HCT116 (cell line): ENCODE measurements around the gene LMOD1. TPM values are rescaled to one million over a fixed set of nuclear protein-coding genes. Genes with fewer than 3 reads are reported as not detected.

Source experiments
- ATAC-seq: fragments of 200-7000 bp; cut with Tn5 transposase; 2 replicates; pipeline ENCODE4 v1.9.1; 2020; ENCODE audit warnings: mild to moderate bottlenecking, moderate library complexity
- BruUV-seq: library from RNA; stranded (reverse); fragments of 400-500 nt; replicated peaks from 2 replicates; lab custom pipeline; 2021; lab: Mats Ljungman, UMichigan
- CTCF ChIA-PET: fragments of 300-600 bp; sonication (Branson Sonifier 250); formaldehyde crosslinking; loops from one replicate; lab custom pipeline; 2021; ENCODE audit warnings: antibody characterized with exemption; lab: Charles Lee
- POLR2A ChIA-PET: fragments of 300-600, 350-600 bp; sonication (Branson Sonifier 250); formaldehyde crosslinking; loops from one replicate; lab custom pipeline; 2021; ENCODE audit warnings: antibody characterized with exemption; lab: Charles Lee
- RAD21 ChIA-PET, 2 experiments: fragments of 300-600 bp; sonication (Branson Sonifier 250); formaldehyde crosslinking; loops; one replicate each; lab custom pipeline; 2023; ENCODE audit warnings: low total read pairs in 2 of 2; ENCODE audit not compliant: uncharacterized antibody in 2 of 2, unreplicated experiment in 2 of 2, low non-redundant PET in 1 of 2; lab: Charles Lee
- DNase-seq: peaks from one replicate; pipeline ENCODE4 v3.0.0-alpha.2; 2010; ENCODE audit warnings: low read depth, low spot score
- H2AFZ ChIP-seq: fragments of 200-600 bp; shearing (Covaris generic), sonication (generic); 2 replicates; pipeline ENCODE4 v1.6.1; 2017; ENCODE audit warnings: low read depth, mixed run types, mixed read lengths, antibody characterized with exemption, low read length; ENCODE audit not compliant: poor library complexity, severe bottlenecking
- H3K27ac ChIP-seq: 2 replicates; pipeline ENCODE4 v1.5.1; 2012; ENCODE audit warnings: low read depth, low read length
- H3K27me3 ChIP-seq: fragments of 200-600 bp; sonication (generic); 2 replicates; pipeline ENCODE4 v1.6.1; 2016; ENCODE audit warnings: mixed run types, low read length, mixed read lengths; ENCODE audit not compliant: insufficient read depth
- H3K36me3 ChIP-seq, 2 experiments: fragments of 200-500 bp in 1 of 2; fragments of 200-600 bp in 1 of 2; sonication (Bioruptor generic) in 1 of 2; sonication (generic) in 1 of 2; 2 replicates each; pipeline versions ENCODE4 v1.5.1 to v1.6.1; 2014 to 2016; ENCODE audit warnings: low read length in 2 of 2, inconsistent platforms in 1 of 2, mixed read lengths in 1 of 2, mixed run types in 1 of 2; ENCODE audit not compliant: insufficient read depth in 2 of 2, control insufficient read depth in 1 of 2
- H3K4me1 ChIP-seq, 2 experiments: fragments of 200-600 bp in 1 of 2; sonication (generic) in 1 of 2; 2 replicates each; pipeline versions ENCODE4 v1.5.1 to v1.6.1; 2012 to 2017; ENCODE audit warnings: low read length in 2 of 2, inconsistent platforms in 1 of 2, mild to moderate bottlenecking in 1 of 2, mixed read lengths in 1 of 2, mixed run types in 1 of 2, moderate library complexity in 1 of 2; ENCODE audit not compliant: insufficient read depth in 2 of 2, control insufficient read depth in 1 of 2
- H3K4me2 ChIP-seq: fragments of 200-600 bp; sonication (generic); 2 replicates; pipeline ENCODE4 v1.6.1; 2017; ENCODE audit warnings: mixed run types, low read length, mixed read lengths
- H3K4me3 ChIP-seq, 2 experiments: fragments of 200-600 bp in 1 of 2; sonication (generic) in 1 of 2; replicated peaks in 1 of 2; 2 replicates each; pipeline ENCODE4 v1.5.1; 2011 to 2016; ENCODE audit warnings: low read length in 2 of 2, control low read depth in 1 of 2, low read depth in 1 of 2, mild to moderate bottlenecking in 1 of 2, mixed read lengths in 1 of 2, mixed run types in 1 of 2
- H3K79me2 ChIP-seq: fragments of 200-600 bp; sonication (generic); 2 replicates; pipeline ENCODE4 v1.6.1; 2017; ENCODE audit warnings: mild to moderate bottlenecking, mixed run types, low read length, moderate library complexity, mixed read lengths; ENCODE audit not compliant: insufficient read depth
- H3K9ac ChIP-seq: fragments of 200-600 bp; sonication (generic); 2 replicates; pipeline ENCODE4 v1.6.1; 2016; ENCODE audit warnings: low read length, mixed read lengths
- H3K9me2 ChIP-seq: fragments of 200-600 bp; sonication (generic), shearing (Covaris generic); 2 replicates; pipeline ENCODE4 v1.6.1; 2017; ENCODE audit warnings: mixed run types, mild to moderate bottlenecking, moderate library complexity; ENCODE audit not compliant: insufficient read depth
- H3K9me3 ChIP-seq, 2 experiments: fragments of 200-500 bp in 1 of 2; fragments of 200-600 bp in 1 of 2; sonication (Bioruptor generic) in 1 of 2; sonication (generic) in 1 of 2; 2 replicates each; pipeline ENCODE4 v1.6.1; 2014 to 2017; ENCODE audit warnings: low read length in 2 of 2, mixed read lengths in 2 of 2, inconsistent platforms in 1 of 2, low read depth in 1 of 2, mild to moderate bottlenecking in 1 of 2, mixed run types in 1 of 2, moderate library complexity in 1 of 2; ENCODE audit not compliant: control insufficient read depth in 1 of 2, insufficient read depth in 1 of 2
- H4K20me1 ChIP-seq: fragments of 200-600 bp; sonication (generic), shearing (Covaris generic); 2 replicates; pipeline ENCODE4 v1.6.1; 2017; ENCODE audit warnings: mixed run types, mild to moderate bottlenecking, moderate library complexity; ENCODE audit not compliant: insufficient read depth
- CBX3 ChIP-seq: IDR thresholded peaks from 2 replicates; pipeline ENCODE4 v1.6.1; 2012; ENCODE audit warnings: low read depth
- CEBPB ChIP-seq: IDR thresholded peaks from 2 replicates; pipeline ENCODE4 v1.6.1; 2012; ENCODE audit warnings: low read depth
- EGR1 ChIP-seq: IDR thresholded peaks from 2 replicates; pipeline ENCODE4 v1.6.1; 2012; ENCODE audit warnings: low read depth
- ELF1 ChIP-seq: IDR thresholded peaks from 2 replicates; pipeline ENCODE4 v1.6.1; 2012; ENCODE audit warnings: low read depth, borderline replicate concordance
- EZH2 ChIP-seq: fragments of 200-600 bp; sonication (generic); IDR thresholded peaks from 2 replicates; pipeline ENCODE4 v1.6.1; 2017; ENCODE audit warnings: antibody characterized with exemption, mixed run types
- POLR2AphosphoS5 ChIP-seq: IDR thresholded peaks from 2 replicates; pipeline ENCODE4 v1.6.1; 2011; ENCODE audit warnings: mild to moderate bottlenecking, low read depth, low read length, moderate library complexity
- REST ChIP-seq: IDR thresholded peaks from 2 replicates; pipeline ENCODE4 v1.6.1; 2012; ENCODE audit warnings: low read depth
- SIN3A ChIP-seq: IDR thresholded peaks from 2 replicates; pipeline ENCODE4 v1.6.1; 2012; ENCODE audit warnings: low read depth
- TCF7L2 ChIP-seq: IDR thresholded peaks from 2 replicates; pipeline ENCODE4 v1.7.0; 2011; ENCODE audit warnings: borderline replicate concordance, inconsistent platforms; ENCODE audit not compliant: insufficient read depth, insufficient read length; ENCODE audit errors: extremely low read depth
- ZFX ChIP-seq: fragments of 450-650 bp; IDR thresholded peaks from 2 replicates; pipeline ENCODE4 v1.6.1; 2017
- ZNF274 ChIP-seq: fragments of 200-500 bp; sonication (Bioruptor generic); IDR thresholded peaks from 2 replicates; pipeline ENCODE4 v1.6.1; 2014; ENCODE audit warnings: mild to moderate bottlenecking, low read depth, low read length, inconsistent platforms
- intact Hi-C: fragments of 100-400 bp; cut with micrococcal nuclease; formaldehyde crosslinking; loops from 2 replicates; pipeline ENCODE4 v1.10.0; 2022
- total RNA-seq: library from RNA; stranded (reverse); gene quantifications from one replicate; pipeline ENCODE4 v1.2.1, GENCODE V29; 2021; ENCODE audit not compliant: unreplicated experiment

The LMOD1 gene
- total RNA-seq, 1 experiment from 2014 or later: 0.12 TPM

GRCh38 chr1:201954263-201955008, 8.1 kb upstream of the LMOD1 start:
- H2AFZ ChIP-seq: no peak overlapping the region

More at GRCh38 chr1:201954263-201955008, 8.1 kb upstream of the LMOD1 start:
- H3K4me3 ChIP-seq: peak overlapping the region; percentile 91 to 94
- peaks cover 39% of the 10 kb centered on the region for H3K79me2 ChIP-seq
- H3K4me1 ChIP-seq: peaks cover 4 to 10% of the 10 kb centered on the region in 2 experiments; a peak in 1 of 4 replicates
- TF ChIP-seq REST (no peak), EZH2 (no peak), EGR1 (no peak), CEBPB (no peak), ZFX (no peak), ELF1 (no peak), CBX3 (no peak), TCF7L2 (no peak), SIN3A (no peak), ZNF274 (no peak), POLR2AphosphoS5 (no peak)
- H3K9me2 ChIP-seq: no peaks in the 10 kb centered on the region
- CTCF ChIA-PET: interaction anchor here (0.6 to 2.3 kb wide), 3 partner anchors 10 to 59 kb away, joined by 3 to 13 read pairs (median 4); no protein-coding TSS in a partner anchor
- peaks cover 15 to 17% of the 10 kb centered on the region in 2 experiments for H3K36me3 ChIP-seq
- H3K27ac ChIP-seq: peak overlapping the region; percentile 79
- H3K4me2 ChIP-seq: peak overlapping the region; percentile 73
- intact Hi-C loops: loop anchor here (5.0 kb wide), 1 partner anchor 57 kb away; no protein-coding TSS in a partner anchor
- DNase-seq (no peak), ATAC-seq (peak; percentile 12)
- no peaks in the 10 kb centered on the region for H3K27me3 ChIP-seq
- 0 out of 2 replicates have a peak, but pooled peaks cover 3% of the 10 kb centered on the region for H4K20me1 ChIP-seq
- BruUV-seq: TSS peak; percentile 93
- peak overlapping the region; percentile 96 for H3K9ac ChIP-seq
- H3K9me3 ChIP-seq: no peaks in the 10 kb centered on the region
- POLR2A ChIA-PET: interaction anchor here (0.6 to 1.4 kb wide), 8 partner anchors 9 to 234 kb away, joined by 3 to 7 read pairs (median 4); no protein-coding TSS in a partner anchor
- RAD21 ChIA-PET: no interaction called here
